Kidney (tissue), 14 donors: ENCODE data around the gene CCDC175. TPM values are rescaled to one million over a fixed set of nuclear protein-coding genes. Genes with fewer than 3 reads are reported as not detected.

Experiments used
- DNase-seq, 5 donors: peaks; one replicate each; pipeline ENCODE4 v3.0.0-alpha.2; 2013 to 2020
- FAIRE-seq: peaks from 2 replicates; lab custom pipeline; 2012; peaks lifted over from hg19 to GRCh38; lab: Jason Lieb, UNC
- H3K27ac ChIP-seq, 2 donors: one replicate each; pipeline ENCODE4 v1.7.0; 2013; ENCODE audit warnings: low read depth in 2 of 2, low read length in 2 of 2, inconsistent platforms in 1 of 2
- H3K27me3 ChIP-seq: one replicate; pipeline ENCODE4 v1.7.1; 2013; ENCODE audit warnings: low read length, inconsistent platforms; ENCODE audit not compliant: control insufficient read depth, insufficient read depth
- H3K36me3 ChIP-seq, 3 donors: one replicate each; pipeline versions ENCODE4 v1.7.0 to v1.7.1; 2013; ENCODE audit warnings: low read length in 3 of 3, control low read depth in 1 of 3, inconsistent platforms in 1 of 3; ENCODE audit not compliant: insufficient read depth in 3 of 3, control insufficient read depth in 2 of 3
- H3K4me1 ChIP-seq, 3 donors: one replicate each; pipeline versions ENCODE4 v1.7.0 to v1.7.1; 2013; ENCODE audit warnings: low read length in 3 of 3, inconsistent platforms in 1 of 3, low read depth in 1 of 3; ENCODE audit not compliant: control insufficient read depth in 2 of 3, insufficient read depth in 2 of 3
- H3K4me3 ChIP-seq, 3 donors: one replicate each; pipeline versions ENCODE4 v1.7.0 to v1.8.1; 2013; ENCODE audit warnings: low read length in 3 of 3, control low read depth in 1 of 3, inconsistent platforms in 1 of 3
- H3K9ac ChIP-seq, 3 donors: one replicate each; pipeline versions ENCODE4 v1.7.0 to v1.7.1; 2013; ENCODE audit warnings: low read length in 3 of 3, control low read depth in 1 of 3, inconsistent platforms in 1 of 3
- H3K9me3 ChIP-seq, 3 donors: one replicate each; pipeline versions ENCODE4 v1.7.0 to v1.7.1; 2013; ENCODE audit warnings: low read length in 3 of 3, control low read depth in 1 of 3, inconsistent platforms in 1 of 3; ENCODE audit not compliant: control insufficient read depth in 2 of 3, insufficient read depth in 1 of 3
- intact Hi-C: fragments of 100-400 bp; cut with DNase I; formaldehyde crosslinking; loops from one replicate; pipeline ENCODE4 v1.11.1; 2022
- polyA plus RNA-seq: library from polyadenylated mRNA; stranded (reverse); fragments of 350-450 nt; fragmentation: Illumina TruSeq; extraction: RNeasy Lipid Tissue Mini Kit (QIAGEN cat#74804); gene quantifications from one replicate; pipeline ENCODE4 v1.2.3, GENCODE V29; 2014; ENCODE audit warnings: low read depth, low replicate concordance; ENCODE audit not compliant: insufficient read depth
- total RNA-seq: library from RNA; stranded (reverse); fragmentation: NEBNext Ultra II Directional; extraction: Animal tissue kit (Norgen Biotek cat#: 25700); gene quantifications from one replicate; pipeline ENCODE4 v1.2.1, GENCODE V29; 2021
- TF ChIP-seq, protein P1 (sequence below): IDR thresholded peaks from 3 replicates; pipeline ENCODE4 v1.5.1; 2012; ENCODE audit warnings: mild to moderate bottlenecking, moderate library complexity, borderline replicate concordance; ENCODE audit not compliant: insufficient read depth; ENCODE audit errors: extremely low read depth
- donor health status: control.
- donor health status: control.
- donor health status: control.
- donor health status: control.
- donor health status: control.
- donor health status: DM: yes; HTN: yes; CAD: no.
- donor health status: Normal renal cell carcinoma (clear cell type).

The CCDC175 gene
- total and polyA plus RNA-seq, 2 donors from 2014 or later = not detected

DNA sequence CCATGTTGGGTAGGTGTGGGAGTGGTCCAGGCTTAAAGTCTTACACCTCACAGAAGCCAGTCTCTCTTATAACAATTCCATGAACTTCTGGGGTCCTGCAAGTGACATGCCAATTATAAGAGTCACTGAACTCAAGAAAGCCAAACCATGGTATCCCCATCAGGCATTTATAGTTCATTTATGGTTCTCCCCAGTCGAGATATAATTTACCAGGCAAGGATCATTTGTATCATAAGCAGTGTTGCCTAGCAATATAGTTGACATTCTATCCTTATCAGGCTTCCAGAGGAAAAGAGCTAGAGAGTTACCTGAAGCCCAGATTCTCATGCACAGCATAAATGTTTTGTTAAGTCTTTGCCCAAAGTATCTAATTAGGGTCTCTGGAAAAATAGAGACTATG, 84.2 kb downstream of the CCDC175 start:
- no peak for DNase-seq
- Histone ChIP-seq H3K9me3 (no peaks in the 10 kb centered on the region), H3K27me3 (no peaks in the 10 kb centered on the region), H3K27ac (no peak overlapping the region), H3K36me3 (peaks cover 6 to 25% (median 19%) of the 10 kb centered on the region in 3 donors), H3K4me1 (no peaks in the 10 kb centered on the region), H3K9ac (no peak overlapping the region), H3K4me3 (no peak overlapping the region)
- FAIRE-seq = no peak
- intact Hi-C loops = no loop called here
- TF ChIP-seq, protein P1, sequence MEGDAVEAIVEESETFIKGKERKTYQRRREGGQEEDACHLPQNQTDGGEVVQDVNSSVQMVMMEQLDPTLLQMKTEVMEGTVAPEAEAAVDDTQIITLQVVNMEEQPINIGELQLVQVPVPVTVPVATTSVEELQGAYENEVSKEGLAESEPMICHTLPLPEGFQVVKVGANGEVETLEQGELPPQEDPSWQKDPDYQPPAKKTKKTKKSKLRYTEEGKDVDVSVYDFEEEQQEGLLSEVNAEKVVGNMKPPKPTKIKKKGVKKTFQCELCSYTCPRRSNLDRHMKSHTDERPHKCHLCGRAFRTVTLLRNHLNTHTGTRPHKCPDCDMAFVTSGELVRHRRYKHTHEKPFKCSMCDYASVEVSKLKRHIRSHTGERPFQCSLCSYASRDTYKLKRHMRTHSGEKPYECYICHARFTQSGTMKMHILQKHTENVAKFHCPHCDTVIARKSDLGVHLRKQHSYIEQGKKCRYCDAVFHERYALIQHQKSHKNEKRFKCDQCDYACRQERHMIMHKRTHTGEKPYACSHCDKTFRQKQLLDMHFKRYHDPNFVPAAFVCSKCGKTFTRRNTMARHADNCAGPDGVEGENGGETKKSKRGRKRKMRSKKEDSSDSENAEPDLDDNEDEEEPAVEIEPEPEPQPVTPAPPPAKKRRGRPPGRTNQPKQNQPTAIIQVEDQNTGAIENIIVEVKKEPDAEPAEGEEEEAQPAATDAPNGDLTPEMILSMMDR = no peak

DNA sequence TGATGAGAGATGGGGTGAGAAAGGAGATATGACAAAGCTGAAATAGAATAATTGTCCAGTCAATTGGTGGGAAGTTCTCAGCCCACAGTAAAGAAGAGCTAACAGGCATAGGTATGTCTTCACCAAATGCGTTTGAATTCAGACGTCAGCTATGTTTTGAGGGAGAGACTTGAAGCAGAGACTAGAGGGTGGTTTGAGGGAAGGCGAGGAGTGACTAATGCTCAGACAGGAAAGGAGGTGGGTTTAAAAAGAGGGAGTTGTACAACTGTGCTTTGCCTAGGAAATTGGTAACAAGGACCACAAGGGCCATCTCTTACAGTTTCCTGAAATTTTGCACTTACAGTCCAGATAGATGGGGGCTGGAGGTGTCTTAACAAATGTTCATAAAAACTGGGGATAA, 85.9 kb downstream of the CCDC175 start:
- Histone ChIP-seq H3K9ac (no peak overlapping the region), H3K4me1 (peaks cover 0 to 7% (median 0%) of the 10 kb centered on the region in 3 donors), H3K27ac (no peak overlapping the region), H3K9me3 (no peaks in the 10 kb centered on the region), H3K36me3 (peaks cover 3 to 22% (median 19%) of the 10 kb centered on the region in 3 donors), H3K27me3 (no peaks in the 10 kb centered on the region), H3K4me3 (no peak overlapping the region)
- intact Hi-C loops = no loop called here
- TF ChIP-seq, protein P1 = no peak
- FAIRE-seq (no peak), DNase-seq (no peak)

DNA sequence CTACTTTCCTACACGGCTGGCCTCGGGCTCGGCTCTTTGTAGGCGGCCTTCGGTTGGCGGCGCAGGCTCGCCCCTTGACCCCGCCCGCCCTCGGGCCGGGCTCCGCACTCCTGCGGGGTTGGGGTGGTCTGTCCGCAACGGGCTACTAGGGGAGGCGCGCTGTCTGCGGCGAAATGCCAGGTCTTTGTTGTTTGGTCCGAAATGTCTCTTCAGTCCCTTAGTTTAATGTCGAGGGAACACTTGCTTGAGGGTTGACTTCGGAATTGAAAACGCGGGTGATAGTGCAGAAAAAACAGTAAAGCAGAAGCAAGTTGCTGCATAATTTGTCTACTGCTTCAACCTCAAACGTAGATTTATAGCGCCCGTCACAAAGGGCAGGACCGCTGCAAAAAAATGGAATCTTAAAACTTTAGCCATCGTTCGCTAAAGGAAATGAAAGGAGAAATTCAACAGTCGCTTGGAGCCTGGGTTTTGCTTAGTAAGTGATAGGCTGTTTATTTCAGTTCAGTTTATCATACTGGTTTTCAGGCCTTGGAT, 91.9 kb downstream of the CCDC175 start:
- Histone ChIP-seq H3K27me3 (no peaks in the 10 kb centered on the region), H3K4me1 (peaks cover 0 to 25% (median 18%) of the 10 kb centered on the region in 3 donors), H3K9ac (peak overlapping the region; percentile 57 to 91 (median 83)), H3K9me3 (no peaks in the 10 kb centered on the region), H3K27ac (peak overlapping the region; percentile 90 to 97), H3K36me3 (peaks cover 0 to 9% (median 3%) of the 10 kb centered on the region in 3 donors), H3K4me3 (peak overlapping the region; percentile 84 to 97 (median 94))
- FAIRE-seq (no peak), DNase-seq (no peak)
- TF ChIP-seq, protein P1 = no peak
- intact Hi-C loops = no loop called here
